ENCODE measurements around the gene PARVG. TPM values are rescaled to one million over a fixed set of nuclear protein-coding genes. Genes with fewer than 3 reads are reported as not detected.

PARVG gene
- total and polyA plus RNA-seq, 10 of the 15 experiments (the other 5 are each of a cell fraction or from before 2014, with no cell fraction given): 6.3 to 123 (median 71.9) TPM

- no peak for TF ChIP-seq SREBF1 (IDR thresholded peaks at IDR 0.05; ENCODE audit: low read length)
- no peak for TF ChIP-seq POLR2A (IDR thresholded peaks at IDR 0.05; ENCODE audit: low read depth, low read length)
- TF ChIP-seq SMARCA5 (IDR thresholded peaks at IDR 0.05): no peak
- TF ChIP-seq CBX5 (IDR thresholded peaks at IDR 0.05; ENCODE audit: low read depth): no peak
- no peak for TF ChIP-seq ELK1 (IDR thresholded peaks at IDR 0.05; ENCODE audit: low read depth, low read length)
Observed at GRCh38 chr22:44199866-44200265, 19.1 kb downstream of the PARVG start (continued).

- BruUV-seq (replicated peaks): no TSS peak
- RAD21 ChIA-PET (ENCODE audit: unreplicated experiment): no interaction called here
- FAIRE-seq: no peak
- no peaks in the 10 kb centered on the region for H4K20me1 ChIP-seq (ENCODE audit: control insufficient read depth, insufficient read depth)
- H3K4me3 ChIP-seq: no peak overlapping the region
- no peaks in the 10 kb centered on the region for H3K79me2 ChIP-seq (ENCODE audit: control insufficient read depth, insufficient read depth, low read length)
- ATAC-seq: no peak
- no peak overlapping the region for H3K27ac ChIP-seq (ENCODE audit: control insufficient read depth, insufficient read depth)
- TF ChIP-seq RCOR1 (conservative IDR thresholded peaks at IDR 0.05; ENCODE audit: low read depth, low read length) (no peak), MLLT1 (IDR thresholded peaks at IDR 0.05) (no peak), HDAC2 (IDR thresholded peaks at IDR 0.05) (no peak), TBL1XR1 (IDR thresholded peaks at IDR 0.05; ENCODE audit: low read depth, low read length) (no peak), PKNOX1 (IDR thresholded peaks at IDR 0.05) (no peak), PAX5 (IDR thresholded peaks at IDR 0.05; ENCODE audit: borderline replicate concordance, low read depth, low read length) (no peak), SIN3A (IDR thresholded peaks at IDR 0.05; ENCODE audit: low read depth, low read length) (no peak), NFIC (IDR thresholded peaks at IDR 0.05; ENCODE audit: low read depth, low read length) (no peak), NR2C1 (IDR thresholded peaks at IDR 0.05) (no peak), MTA3 (IDR thresholded peaks at IDR 0.05; ENCODE audit: borderline replicate concordance, low read length) (no peak), ZNF274 (IDR thresholded peaks at IDR 0.05; ENCODE audit: insufficient read depth, insufficient read length) (no peak), FOXM1 (IDR thresholded peaks at IDR 0.05; ENCODE audit: low read depth, low read length) (no peak), WRNIP1 (IDR thresholded peaks at IDR 0.05; ENCODE audit: borderline replicate concordance, low read depth, low read length) (no peak), EGR1 (IDR thresholded peaks at IDR 0.05; ENCODE audit: borderline replicate concordance in 1 of 2, low read depth in 2 of 2, low read length in 2 of 2) (no peak), BMI1 (IDR thresholded peaks at IDR 0.05; ENCODE audit: borderline replicate concordance) (no peak), CBX3 (IDR thresholded peaks at IDR 0.05; ENCODE audit: borderline replicate concordance, low read depth) (no peak), MYC (IDR thresholded peaks at IDR 0.05; ENCODE audit: insufficient read depth, insufficient read length, insufficient replicate concordance, low read length, severe bottlenecking) (no peak), ZNF24 (IDR thresholded peaks at IDR 0.05) (no peak)
- peaks cover 12% of the 10 kb centered on the region for H3K4me1 ChIP-seq (ENCODE audit: control insufficient read depth, insufficient read depth, low read length)
- 0 out of 4 replicates have a peak, but pooled peaks cover 0 to 2% of the 10 kb centered on the region in 2 experiments for H3K36me3 ChIP-seq (ENCODE audit: control insufficient read depth in 2 of 2, insufficient read depth in 2 of 2, low read length in 1 of 2)
- intact Hi-C loops (cut with micrococcal nuclease; ENCODE audit: unreplicated experiment): no loop called here
- no peaks in the 10 kb centered on the region for H3K27me3 ChIP-seq (replicated peaks in 1 of 2; ENCODE audit: control insufficient read depth in 2 of 2, insufficient read depth in 2 of 2, low read length in 1 of 2)
- DNase-seq (ENCODE audit: low read depth, low spot score): no peak
- CTCF ChIA-PET: no interaction called here
- no peak overlapping the region for H2AFZ ChIP-seq (ENCODE audit: control insufficient read depth, low read depth, low read length)
- POLR2A ChIA-PET: no interaction called here
- in situ Hi-C loops (cut with MboI): no loop called here
- SMC1A ChIA-PET (ENCODE audit: uncharacterized antibody, unreplicated experiment): no interaction called here
- H3K9me3 ChIP-seq (replicated peaks; ENCODE audit: control insufficient read depth, insufficient read depth, low read length): no peaks in the 10 kb centered on the region
- H3K9ac ChIP-seq (ENCODE audit: control insufficient read depth, insufficient read depth, low read length): no peak overlapping the region
- 83% methylated on average over 6 of the region's 6 CpGs for WGBS (ENCODE audit: insufficient coverage, insufficient replicate concordance, low lambda C conversion rate, missing lambda C conversion rate)
- H3K4me2 ChIP-seq (ENCODE audit: control insufficient read depth, insufficient read depth): no peak overlapping the region
Observed at GRCh38 chr22:44200451-44200850, 19.7 kb downstream of the PARVG start.

Measured in GM12878 (cell line).